Testis (tissue), 5 donors: ENCODE results near the gene ADGRF3. TPM values are rescaled to one million over a fixed set of nuclear protein-coding genes. Genes with fewer than 3 reads are reported as not detected.

Experiments
- DNase-seq: peaks from one replicate; pipeline ENCODE4 v3.0.0-alpha.2; 2019
- H3K27ac ChIP-seq, 2 donors: fragments of 200-600 bp; sonication (generic); one replicate each; pipeline ENCODE4 v1.5.1; 2019
- H3K27me3 ChIP-seq: fragments of 200-600 bp; sonication (generic); one replicate; pipeline ENCODE4 v1.5.1; 2019
- H3K36me3 ChIP-seq: fragments of 200-600 bp; sonication (generic); one replicate; pipeline ENCODE4 v1.5.1; 2017; ENCODE audit warnings: low read depth; ENCODE audit errors: missing control alignments
- H3K4me1 ChIP-seq: fragments of 200-600 bp; sonication (generic); one replicate; pipeline ENCODE4 v1.5.1; 2019
- H3K4me3 ChIP-seq, 2 donors: fragments of 200-600 bp; sonication (generic); one replicate each; pipeline ENCODE4 v1.5.1; 2017 to 2019
- H3K9me3 ChIP-seq: fragments of 200-600 bp; sonication (generic); one replicate; pipeline ENCODE4 v1.5.1; 2017
- POLR2A ChIP-seq: fragments of 450-650 bp; IDR thresholded peaks from one replicate; pipeline ENCODE4 v1.6.1; 2017; ENCODE audit warnings: antibody characterized with exemption, mild to moderate bottlenecking, moderate library complexity
- WGBS, 2 donors: methylation state at CpG; one replicate each; pipeline ENCODE4 v1.1.5; 2018; 5-methylcytosine and 5-hydroxymethylcytosine counted together
- intact Hi-C: fragments of 100-400 bp; cut with DNase I; formaldehyde crosslinking; loops from one replicate; pipeline ENCODE4 v1.15.1; 2023; ENCODE audit warnings: low total_unique reads
- long read RNA-seq, 2 donors: transcript quantifications; one replicate each; lab custom pipeline, GENCODE V29; 2026
- polyA plus RNA-seq: library from polyadenylated mRNA; stranded (reverse); fragments of 350-450 nt; fragmentation: Illumina TruSeq; extraction: RNeasy Lipid Tissue Mini Kit (QIAGEN cat#74804); gene quantifications from one replicate; pipeline ENCODE4 v1.2.3, GENCODE V29; 2014; ENCODE audit warnings: low read depth, low replicate concordance; ENCODE audit not compliant: insufficient read depth
- total RNA-seq, 2 donors: library from RNA; depleted of rRNA; stranded (reverse); fragments of >200 nt; gene quantifications; one replicate each; pipeline ENCODE4 v1.2.3, GENCODE V29; 2016
- TF ChIP-seq, protein P1 (sequence below), 3 experiments: fragments of 450-650 bp in 2 of 3; fragments of 200-600 bp in 1 of 3; sonication (generic) in 1 of 3; IDR thresholded peaks; one replicate each; pipeline ENCODE4 v1.5.1; 2016 to 2019; ENCODE audit warnings: antibody characterized with exemption in 3 of 3, mild to moderate bottlenecking in 2 of 3, moderate library complexity in 1 of 3

ADGRF3 gene
- total RNA-seq (1 to 10 TPM; 1.0 to 2.2 TPM), polyA plus RNA-seq (1.6 TPM)
- long read RNA-seq, donor 1, result 0 reads
- long read RNA-seq, donor 2, result 0 reads

GRCh38 chr2:26346454-26347053 lies at the start of gene ADGRF3:
Gene ADGRF3 (minus strand): TSS chr2:26346789. CDS start chr2:26346234, 555 bp downstream.
- Histone ChIP-seq H3K4me1 (peaks cover 9% of the 10 kb centered on the region), H3K9me3 (no peaks in the 10 kb centered on the region), H3K27me3 (no peaks in the 10 kb centered on the region), H3K4me3 (peak within 1 kb of the TSS; percentile 59 to 82), H3K36me3 (no peaks in the 10 kb centered on the region), H3K27ac (peak within 1 kb of the TSS; percentile 95)
- intact Hi-C loops, result no loop called here
- no peak for TF ChIP-seq POLR2A
- TF ChIP-seq, protein P1, sequence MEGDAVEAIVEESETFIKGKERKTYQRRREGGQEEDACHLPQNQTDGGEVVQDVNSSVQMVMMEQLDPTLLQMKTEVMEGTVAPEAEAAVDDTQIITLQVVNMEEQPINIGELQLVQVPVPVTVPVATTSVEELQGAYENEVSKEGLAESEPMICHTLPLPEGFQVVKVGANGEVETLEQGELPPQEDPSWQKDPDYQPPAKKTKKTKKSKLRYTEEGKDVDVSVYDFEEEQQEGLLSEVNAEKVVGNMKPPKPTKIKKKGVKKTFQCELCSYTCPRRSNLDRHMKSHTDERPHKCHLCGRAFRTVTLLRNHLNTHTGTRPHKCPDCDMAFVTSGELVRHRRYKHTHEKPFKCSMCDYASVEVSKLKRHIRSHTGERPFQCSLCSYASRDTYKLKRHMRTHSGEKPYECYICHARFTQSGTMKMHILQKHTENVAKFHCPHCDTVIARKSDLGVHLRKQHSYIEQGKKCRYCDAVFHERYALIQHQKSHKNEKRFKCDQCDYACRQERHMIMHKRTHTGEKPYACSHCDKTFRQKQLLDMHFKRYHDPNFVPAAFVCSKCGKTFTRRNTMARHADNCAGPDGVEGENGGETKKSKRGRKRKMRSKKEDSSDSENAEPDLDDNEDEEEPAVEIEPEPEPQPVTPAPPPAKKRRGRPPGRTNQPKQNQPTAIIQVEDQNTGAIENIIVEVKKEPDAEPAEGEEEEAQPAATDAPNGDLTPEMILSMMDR (IDR thresholded peaks at IDR 0.05), result no peak
- peak; percentile 73 for DNase-seq
- 0 to 1% methylated on average over 22 to 28 of the region's 28 CpGs for WGBS, 2 donors

DNA sequence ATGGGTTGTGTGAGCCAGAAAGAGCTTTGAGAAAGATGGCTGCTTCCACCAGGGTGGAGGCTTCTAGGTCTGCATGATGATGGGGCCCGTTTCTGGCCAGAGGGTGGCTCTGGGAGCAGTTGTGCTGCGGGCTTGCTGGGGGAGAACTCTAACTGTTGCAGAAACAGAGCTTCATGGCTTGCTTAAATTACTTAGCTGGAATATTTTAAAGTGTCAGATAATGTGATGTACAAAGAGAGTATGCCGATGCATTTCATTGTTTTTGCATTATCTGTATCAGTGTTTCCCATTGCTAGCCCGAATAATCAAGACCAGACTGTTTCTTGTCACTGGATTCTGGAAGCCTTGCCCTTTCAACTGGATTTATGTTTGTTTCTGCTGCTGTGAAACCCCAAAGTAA lies 48.8 kb upstream of the ADGRF3 start:
- no peak overlapping the region for H3K27ac ChIP-seq
- DNase-seq, result no peak
- H3K4me3 ChIP-seq, result no peak overlapping the region
- H3K9me3 ChIP-seq, result no peaks in the 10 kb centered on the region
- H3K4me1 ChIP-seq, result peaks cover 7% of the 10 kb centered on the region
- H3K27me3 ChIP-seq, result no peaks in the 10 kb centered on the region
- WGBS, 2 donors, result 46 to 75% methylated on average over 4 of the region's 4 CpGs
- H3K36me3 ChIP-seq, result no peaks in the 10 kb centered on the region
- intact Hi-C loops, result no loop called here
- TF ChIP-seq, protein P1 (IDR thresholded peaks at IDR 0.05), result no peak
- no peak for TF ChIP-seq POLR2A

DNA sequence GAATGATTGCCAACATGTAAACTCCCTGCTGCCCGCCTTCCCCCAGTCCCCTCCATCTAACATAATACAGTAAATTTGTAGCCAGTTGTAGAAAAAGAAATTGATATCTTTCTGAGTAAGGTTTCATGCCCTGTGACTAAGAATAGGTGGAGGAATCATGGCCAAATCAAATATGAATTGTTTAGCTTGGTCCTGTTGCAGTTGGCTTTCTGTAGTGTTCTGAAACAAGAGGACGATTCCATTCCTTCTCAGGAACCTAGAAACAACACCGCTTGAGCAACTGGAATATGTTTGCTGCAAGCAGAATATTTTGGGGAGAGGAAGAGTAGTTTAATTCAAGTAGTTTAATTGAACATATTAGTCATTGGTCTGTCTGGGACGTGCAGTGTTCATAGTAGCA lies 48.1 kb upstream of the ADGRF3 start:
- peaks cover 7% of the 10 kb centered on the region for H3K4me1 ChIP-seq
- 47 to 56% methylated on average over 4 of the region's 4 CpGs for WGBS, 2 donors
- no peaks in the 10 kb centered on the region for H3K9me3 ChIP-seq
- DNase-seq, result no peak
- no peak overlapping the region for H3K27ac ChIP-seq
- TF ChIP-seq POLR2A, result no peak
- TF ChIP-seq, protein P1 (IDR thresholded peaks at IDR 0.05), result no peak
- H3K27me3 ChIP-seq, result no peaks in the 10 kb centered on the region
- no peaks in the 10 kb centered on the region for H3K36me3 ChIP-seq
- intact Hi-C loops, result no loop called here
- H3K4me3 ChIP-seq, result no peak overlapping the region

DNA sequence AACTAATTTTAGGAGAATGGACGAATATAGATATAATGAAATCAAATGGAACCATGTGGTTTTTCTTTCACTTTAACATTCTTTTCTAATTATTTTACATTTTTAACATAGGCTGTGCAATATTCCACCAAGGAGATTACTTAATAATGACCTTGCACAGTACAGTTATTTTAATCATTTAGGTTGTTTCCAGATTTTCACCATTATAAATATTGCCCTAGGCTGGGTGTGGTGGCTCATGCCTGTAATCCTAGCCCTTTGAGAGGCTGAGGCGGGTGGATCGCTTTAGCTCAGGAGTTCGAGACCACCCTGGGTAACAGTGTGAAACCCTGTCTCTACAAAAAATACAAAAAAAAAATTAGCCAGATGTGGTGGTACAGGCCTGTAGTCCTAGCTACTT lies 40.6 kb upstream of the ADGRF3 start:
- Histone ChIP-seq H3K36me3 (no peaks in the 10 kb centered on the region), H3K4me3 (no peak overlapping the region), H3K27ac (no peak overlapping the region), H3K9me3 (no peaks in the 10 kb centered on the region), H3K4me1 (no peaks in the 10 kb centered on the region), H3K27me3 (no peaks in the 10 kb centered on the region)
- no peak for DNase-seq
- intact Hi-C loops, result no loop called here
- WGBS, 2 donors, result 89 to 99% methylated on average over 4 of the region's 4 CpGs
- TF ChIP-seq, protein P1 (IDR thresholded peaks at IDR 0.05), result no peak
- no peak for TF ChIP-seq POLR2A

DNA sequence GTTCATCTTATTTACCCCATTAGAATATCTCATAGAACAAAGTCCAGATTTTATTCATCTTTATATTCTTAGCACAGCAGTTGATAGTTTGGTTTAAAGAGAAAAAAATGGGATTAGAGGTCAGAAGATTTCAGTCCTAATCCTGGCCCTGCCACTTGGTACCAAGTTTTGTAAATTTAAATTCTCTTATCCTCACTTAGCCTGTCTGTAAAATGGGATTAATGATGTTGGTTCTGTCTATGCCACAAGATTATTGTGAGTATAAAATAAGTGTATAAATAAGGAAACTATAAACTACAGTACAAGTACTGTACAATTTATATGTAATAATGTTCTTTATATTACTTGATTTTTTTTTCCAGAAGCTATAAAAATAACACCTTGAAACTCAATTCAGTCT lies 38.0 kb upstream of the ADGRF3 start:
- H3K4me3 ChIP-seq, result no peak overlapping the region
- H3K27me3 ChIP-seq, result no peaks in the 10 kb centered on the region
- intact Hi-C loops, result no loop called here
- DNase-seq, result no peak
- H3K36me3 ChIP-seq, result no peaks in the 10 kb centered on the region
- H3K4me1 ChIP-seq, result no peaks in the 10 kb centered on the region
- H3K27ac ChIP-seq, result no peak overlapping the region
- no peak for TF ChIP-seq POLR2A
- TF ChIP-seq, protein P1 (IDR thresholded peaks at IDR 0.05), result no peak
- H3K9me3 ChIP-seq, result no peaks in the 10 kb centered on the region
